Measurements from ENCODE around the gene RLF. TPM values are rescaled to one million over a fixed set of nuclear protein-coding genes. Genes with fewer than 3 reads are reported as not detected.
A peak's percentile ranks its signal among the peaks of the same experiment; 100 is the strongest.

The RLF gene
- total RNA-seq, 2 donors from 2014 or later: 16.8 to 21.2 TPM

DNA sequence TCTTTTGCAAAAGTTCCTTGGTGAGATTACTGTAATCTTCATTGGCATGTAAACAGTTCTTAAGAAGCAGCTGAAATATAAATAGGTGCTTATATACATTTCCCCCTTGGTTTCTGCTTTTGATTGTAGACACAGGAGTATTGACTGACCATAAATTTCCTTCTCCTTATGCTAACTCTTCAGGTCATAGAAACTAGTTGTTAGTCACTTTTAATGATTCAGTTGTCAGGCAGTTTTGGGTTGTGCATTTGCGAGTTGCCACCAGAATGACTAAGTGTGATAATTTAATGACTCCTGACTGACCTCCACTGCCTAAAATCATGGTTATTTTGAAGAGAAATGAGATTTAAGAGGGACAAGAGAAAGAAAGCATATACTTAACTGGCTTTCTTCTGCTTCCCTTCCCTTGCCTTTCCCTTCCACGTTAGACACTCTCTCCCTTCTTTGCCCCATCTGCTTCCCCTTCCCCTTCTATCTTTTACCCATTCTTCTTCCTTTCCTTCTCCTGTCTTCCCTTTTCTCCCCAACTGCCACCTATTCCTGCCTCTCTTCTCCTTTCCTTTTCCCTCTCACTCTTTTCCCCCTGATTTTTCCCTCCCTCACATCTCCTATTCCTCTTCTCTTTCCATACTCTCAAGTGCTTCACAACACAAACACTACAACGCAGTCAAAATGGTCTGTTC, 109.1 kb downstream of the RLF start:
- peaks cover 15 to 44% of the 10 kb centered on the region in 2 donors for H3K36me3 Mint-ChIP-seq (ENCODE audit: insufficient read depth in 2 of 2)
- peak; percentile 23 to 37 for DNase-seq
- H3K4me1 Mint-ChIP-seq (ENCODE audit: low read depth): peaks cover 45% of the 10 kb centered on the region

DNA sequence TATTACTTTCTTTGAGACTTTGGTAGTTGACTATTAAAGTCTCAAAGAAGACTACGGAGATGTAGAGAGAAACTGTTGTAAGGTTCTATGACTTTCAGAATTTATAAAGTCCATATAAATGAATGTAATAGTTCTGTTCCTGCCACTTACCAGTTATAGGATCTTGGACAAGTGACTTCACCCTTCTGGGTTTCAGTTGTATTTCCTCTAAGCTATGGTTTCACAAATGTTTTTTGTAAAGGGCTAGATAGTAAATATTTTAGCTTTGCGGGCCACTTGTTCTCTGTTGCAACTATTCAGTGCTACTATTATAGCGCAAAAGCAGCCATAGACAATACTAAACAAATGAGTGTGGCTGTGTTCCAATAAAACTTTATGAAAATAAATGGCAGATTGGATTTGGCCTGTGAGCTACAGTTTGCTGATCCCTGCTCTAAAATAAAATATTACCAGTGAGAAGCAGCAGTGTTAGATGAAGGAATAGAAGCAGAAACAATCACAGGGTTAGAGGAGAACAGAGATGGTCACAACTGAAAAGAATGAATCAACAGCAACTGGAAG, 111.5 kb downstream of the RLF start:
- no peak for DNase-seq
- Mint-ChIP-seq H3K27ac (peak overlapping the region; percentile 98), H3K4me3 (peak overlapping the region in 1 of 2 donors; percentile 77), H3K4me1 (ENCODE audit: low read depth) (peaks cover 33% of the 10 kb centered on the region), H3K9me3 (no peaks in the 10 kb centered on the region), H3K27me3 (ENCODE audit: low read depth) (no peaks in the 10 kb centered on the region), H3K36me3 (ENCODE audit: insufficient read depth in 2 of 2) (peaks cover 16 to 42% of the 10 kb centered on the region in 2 donors)
- no peak for ATAC-seq (replicated peaks in 1 of 2)

More for the DNA sequence above, 109.1 kb downstream of the RLF start:
- Mint-ChIP-seq H3K27ac (peak overlapping the region; percentile 100), H3K27me3 (ENCODE audit: low read depth) (no peaks in the 10 kb centered on the region), H3K4me3 (peak overlapping the region; percentile 69 to 90), H3K9me3 (no peaks in the 10 kb centered on the region)
- ATAC-seq (replicated peaks in 1 of 2): peak; percentile 93 to 95

DNA sequence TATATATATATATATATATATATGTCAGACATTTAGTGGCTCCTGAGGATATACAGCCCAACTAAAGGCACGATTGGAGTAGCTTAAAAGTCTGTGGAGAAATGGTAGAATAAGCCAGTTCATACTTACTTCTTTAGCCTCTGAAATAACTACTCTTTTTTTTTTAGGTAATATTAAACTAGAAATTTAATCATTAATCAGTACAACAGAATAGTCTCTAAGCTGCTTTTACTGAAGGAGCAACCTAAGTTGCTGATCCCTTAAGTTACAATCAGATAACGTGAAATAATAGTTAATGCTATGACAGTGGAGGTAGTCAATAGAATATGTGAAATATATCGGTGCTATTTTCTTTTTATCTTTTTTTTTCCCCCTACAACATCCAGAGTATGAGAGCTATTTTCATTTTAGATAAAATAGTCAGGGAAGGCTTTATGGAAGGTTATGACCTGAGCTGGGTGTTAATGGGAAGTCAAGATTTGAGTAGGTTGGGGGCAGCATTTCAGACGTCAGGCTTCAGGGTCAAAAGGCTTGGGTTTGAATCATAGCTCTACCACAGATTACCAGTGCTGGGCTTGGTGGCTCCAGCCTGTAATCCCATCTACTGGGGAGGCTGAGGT, 112.5 kb downstream of the RLF start:
- no peak overlapping the region for H3K4me3 Mint-ChIP-seq
- peak overlapping the region; percentile 43 for H3K27ac Mint-ChIP-seq
- H3K4me1 Mint-ChIP-seq (ENCODE audit: low read depth): peaks cover 33% of the 10 kb centered on the region
- ATAC-seq (replicated peaks in 1 of 2): no peak
- no peaks in the 10 kb centered on the region for H3K27me3 Mint-ChIP-seq (ENCODE audit: low read depth)
- H3K36me3 Mint-ChIP-seq (ENCODE audit: insufficient read depth in 2 of 2): peaks cover 16 to 37% of the 10 kb centered on the region in 2 donors
- no peak for DNase-seq
- H3K9me3 Mint-ChIP-seq: no peaks in the 10 kb centered on the region

DNA sequence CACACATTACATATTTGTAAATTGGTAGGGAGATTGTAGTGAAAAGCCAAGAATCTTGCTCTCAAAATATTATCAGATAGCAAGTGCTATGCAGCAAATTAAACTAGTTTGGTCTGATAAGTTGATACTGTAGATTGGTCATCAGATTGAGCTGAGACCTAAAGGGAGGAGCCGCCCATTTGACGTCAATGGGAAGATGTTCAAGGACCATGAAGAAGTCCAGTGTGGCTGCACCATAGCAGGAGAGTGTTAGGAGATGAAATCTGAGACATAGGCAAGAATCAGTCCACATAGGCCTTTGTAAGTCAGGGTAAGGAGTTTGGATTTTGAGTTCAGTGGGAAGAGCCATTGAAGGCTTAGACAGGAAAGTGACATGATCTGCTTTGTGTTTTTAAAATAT, 113.1 kb downstream of the RLF start:
- peaks cover 33% of the 10 kb centered on the region for H3K4me1 Mint-ChIP-seq (ENCODE audit: low read depth)
- no peak overlapping the region for H3K4me3 Mint-ChIP-seq
- DNase-seq (no peak), ATAC-seq (replicated peaks in 1 of 2) (no peak)
- H3K27ac Mint-ChIP-seq: peak overlapping the region; percentile 7
- H3K36me3 Mint-ChIP-seq (ENCODE audit: insufficient read depth in 2 of 2): peaks cover 16 to 36% of the 10 kb centered on the region in 2 donors
- H3K27me3 Mint-ChIP-seq (ENCODE audit: low read depth): no peaks in the 10 kb centered on the region
- no peaks in the 10 kb centered on the region for H3K9me3 Mint-ChIP-seq

DNA sequence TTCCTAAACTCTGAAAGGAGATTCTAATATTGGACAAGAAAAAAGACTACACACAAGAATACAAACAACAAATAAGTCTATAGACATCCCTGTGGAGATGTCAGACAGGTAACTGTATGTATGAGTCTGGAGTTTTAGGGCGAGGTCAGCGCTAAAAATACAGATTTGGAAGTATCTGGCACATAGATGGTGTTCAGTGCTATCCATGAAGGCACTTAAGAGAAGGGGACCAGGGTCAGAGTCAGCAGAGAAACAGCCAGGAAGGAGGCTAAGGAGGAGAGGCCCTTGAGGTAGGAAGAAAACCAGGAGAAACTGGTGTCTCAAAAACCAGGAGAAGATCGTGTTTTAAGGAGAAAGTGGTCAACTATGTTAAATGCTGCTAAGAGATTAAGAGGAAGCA, 114.9 kb downstream of the RLF start:
- no peaks in the 10 kb centered on the region for H3K27me3 Mint-ChIP-seq (ENCODE audit: low read depth)
- no peak overlapping the region for H3K27ac Mint-ChIP-seq
- H3K36me3 Mint-ChIP-seq (ENCODE audit: insufficient read depth in 2 of 2): peaks cover 9 to 29% of the 10 kb centered on the region in 2 donors
- no peak for DNase-seq
- no peak for ATAC-seq (replicated peaks in 1 of 2)
- H3K4me1 Mint-ChIP-seq (ENCODE audit: low read depth): peaks cover 15% of the 10 kb centered on the region
- H3K9me3 Mint-ChIP-seq: no peaks in the 10 kb centered on the region
- H3K4me3 Mint-ChIP-seq: no peak overlapping the region

DNA sequence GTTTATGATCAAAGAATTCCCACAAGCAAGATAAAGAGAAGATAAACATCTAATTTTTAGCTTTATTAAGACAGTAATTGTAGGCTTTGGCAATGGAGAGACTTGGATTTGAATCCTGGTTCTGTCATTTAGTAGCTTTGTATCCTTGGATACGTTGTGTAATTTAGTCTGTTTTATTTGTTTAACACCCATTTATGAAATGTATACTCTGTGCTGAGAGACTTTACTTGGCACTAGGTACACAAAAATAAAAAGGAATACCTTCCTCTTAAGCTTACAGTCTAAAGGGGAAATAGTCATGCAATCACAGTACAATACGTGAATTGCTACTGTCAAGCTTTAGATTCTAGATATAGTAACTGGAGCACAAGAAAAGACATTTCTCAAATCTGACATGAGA, 120.7 kb downstream of the RLF start:
- H3K4me1 Mint-ChIP-seq (ENCODE audit: low read depth): peaks cover 6% of the 10 kb centered on the region
- ATAC-seq (replicated peaks in 1 of 2): no peak
- H3K9me3 Mint-ChIP-seq: no peaks in the 10 kb centered on the region

More for the DNA sequence above, 120.7 kb downstream of the RLF start:
- peak overlapping the region; percentile 52 for H3K27ac Mint-ChIP-seq
- no peak for DNase-seq
- no peak overlapping the region for H3K4me3 Mint-ChIP-seq
- H3K36me3 Mint-ChIP-seq (ENCODE audit: insufficient read depth in 2 of 2): peaks cover 2 to 16% of the 10 kb centered on the region in 2 donors
- H3K27me3 Mint-ChIP-seq (ENCODE audit: low read depth): no peaks in the 10 kb centered on the region

Other genes starting within 250 kb of the RLF start
- gene MFSD2A, start 206.2 kb upstream of the RLF start, total RNA-seq: 1 to 10 TPM; 7.2 to 9.5 TPM
- gene CAP1, start 120.7 kb upstream of the RLF start, total RNA-seq: 100 to 1,000 TPM; 401 to 411 TPM
- 10 to 100 TPM; 52.6 to 53.2 TPM for gene PPT1, start 64.1 kb upstream of the RLF start, total RNA-seq
- 1 to 10 TPM in 1 of 2 donors, under 1 TPM in 1; 0.82 to 1.2 TPM for gene TMCO2, start 86.5 kb downstream of the RLF start, total RNA-seq
- 10 to 100 TPM; 32.7 to 36.8 TPM for gene ZMPSTE24, start 96.8 kb downstream of the RLF start, total RNA-seq
- 10 to 100 TPM; 27.4 to 36.3 TPM for gene COL9A2, start 155.9 kb downstream of the RLF start, total RNA-seq
- 100 to 1,000 TPM; 487 to 586 TPM for gene SMAP2, start 212.3 kb downstream of the RLF start, total RNA-seq

Measured in activated T-cell treated with anti-CD3 and anti-CD28 coated beads, Interleukin-2, amount 50 U/mL, for 72 hours (primary cell).